K562 (cell line): ENCODE measurements around the gene ASCL2.

Source experiments
- E2F8 ChIP-seq: fragments of 450-650 bp; IDR thresholded peaks from 2 replicates; pipeline ENCODE4 v1.7.1; 2018; ENCODE audit warnings: mild to moderate bottlenecking, low read depth; ENCODE audit not compliant: partially characterized antibody
- HDAC2 ChIP-seq: fragments of 450-650 bp; IDR thresholded peaks from 2 replicates; pipeline ENCODE4 v1.6.1; 2016; ENCODE audit warnings: mild to moderate bottlenecking
- SMARCC2 ChIP-seq: fragments of 450-650 bp; IDR thresholded peaks from 2 replicates; pipeline ENCODE4 v1.6.1; 2017; ENCODE audit warnings: antibody characterized with exemption, moderate library complexity, mild to moderate bottlenecking, low read depth

DNA sequence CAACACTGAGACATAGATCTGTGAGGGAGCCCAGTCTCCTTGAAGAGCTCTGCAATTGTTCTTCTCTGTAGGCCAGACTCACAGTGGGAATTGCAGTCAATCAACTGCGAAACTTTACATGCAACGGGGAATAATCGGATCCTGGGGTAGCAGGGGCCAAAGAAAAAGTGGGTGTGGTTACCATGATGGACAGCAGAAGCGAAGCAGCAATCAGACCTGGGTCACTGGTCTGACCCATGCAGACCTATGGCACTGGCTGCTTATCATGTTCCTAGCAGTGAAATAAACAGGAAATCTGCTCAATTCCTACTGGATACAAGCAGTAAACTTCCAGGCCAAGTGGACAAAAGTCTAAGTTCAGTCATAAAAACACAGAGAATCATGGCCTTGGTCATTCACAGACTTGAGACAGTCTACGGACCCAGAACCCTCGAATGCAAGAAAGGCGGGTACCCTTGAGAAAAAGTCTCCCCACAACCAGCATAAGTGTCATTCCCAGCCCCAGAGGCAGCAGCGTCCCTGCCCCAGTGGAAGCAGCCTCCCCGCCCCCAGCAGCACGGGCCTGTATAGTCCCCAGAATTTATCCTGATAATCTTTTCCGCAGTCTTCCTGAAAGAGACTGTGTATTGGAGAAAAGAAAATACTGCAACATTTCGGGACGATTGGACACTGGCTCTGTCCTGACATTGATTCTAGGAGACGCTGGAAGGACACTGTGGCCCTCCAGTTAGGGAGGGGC lies 34.6 kb downstream of the ASCL2 start:
- TF ChIP-seq E2F8: no peak
- TF ChIP-seq HDAC2: no peak
- no peak for TF ChIP-seq SMARCC2
